Activated CD8-positive, alpha-beta memory T cell treated with anti-CD3 and anti-CD28 coated beads, Interleukin-2, amount 10 ng/mL, durations not matched to agents 7 days and 5 days (primary cell): ENCODE data around the gene FKBP5. TPM values are rescaled to one million over a fixed set of nuclear protein-coding genes. Genes with fewer than 3 reads are reported as not detected.

ENCODE experiments used
- microRNA-seq: library from miRNA; unstranded; fragments of <30 nt; microRNA quantifications from one replicate; pipeline ENCODE4 v1.2.0, GENCODE V29; 2022
- total RNA-seq, 2 experiments: library from RNA; stranded (reverse); gene quantifications; one replicate each; pipeline ENCODE4 v1.2.3, GENCODE V29; 2021

Gene FKBP5
- total RNA-seq, 2 experiments from 2014 or later, result 53.8 to 70.6 TPM

Small RNA genes lying within 50 kb of the gene (microRNA-seq; reads per million reads assigned to microRNA genes)
- gene MIR5690, result 8.1 reads per million, percentile 25 among the genes with 10 or more reads in this experiment

Other genes starting within 250 kb of the FKBP5 start
- gene FANCE, start 236.6 kb downstream of the FKBP5 start, total RNA-seq, result 10 to 100 TPM; 15.4 to 16.0 TPM
- 1,000 to 10,000 TPM; 1,163 to 1,382 TPM for gene RPL10A, start 220.5 kb downstream of the FKBP5 start, total RNA-seq
- under 1 TPM in 1 of 2 experiments, not detected in 1; 0.16 TPM for gene TEAD3, start 191.8 kb downstream of the FKBP5 start, total RNA-seq
- not detected for gene TULP1, start 176.0 kb downstream of the FKBP5 start, total RNA-seq
- gene ARMC12, start 48.1 kb upstream of the FKBP5 start, total RNA-seq, result under 1 TPM; 0.45 to 0.96 TPM
- not detected for gene CLPSL2, start 87.7 kb upstream of the FKBP5 start, total RNA-seq
- not detected for gene CLPSL1, start 92.1 kb upstream of the FKBP5 start, total RNA-seq
- gene CLPS, start 108.4 kb upstream of the FKBP5 start, total RNA-seq, result not detected
- not detected for gene LHFPL5, start 116.4 kb upstream of the FKBP5 start, total RNA-seq
- gene SRPK1, start 232.2 kb upstream of the FKBP5 start, total RNA-seq, result 100 to 1,000 TPM in 1 of 2 experiments, 10 to 100 TPM in 1; 88.2 to 101 TPM